GM19099 (cell line): ENCODE results near the gene LRRC53.

Experiments
- POLR2A ChIP-seq: IDR thresholded peaks from 3 replicates; pipeline ENCODE4 v1.6.1; 2011; ENCODE audit warnings: low read depth; ENCODE audit not compliant: insufficient read length; ENCODE audit errors: extremely low read depth

Gene LRRC53, protein sequence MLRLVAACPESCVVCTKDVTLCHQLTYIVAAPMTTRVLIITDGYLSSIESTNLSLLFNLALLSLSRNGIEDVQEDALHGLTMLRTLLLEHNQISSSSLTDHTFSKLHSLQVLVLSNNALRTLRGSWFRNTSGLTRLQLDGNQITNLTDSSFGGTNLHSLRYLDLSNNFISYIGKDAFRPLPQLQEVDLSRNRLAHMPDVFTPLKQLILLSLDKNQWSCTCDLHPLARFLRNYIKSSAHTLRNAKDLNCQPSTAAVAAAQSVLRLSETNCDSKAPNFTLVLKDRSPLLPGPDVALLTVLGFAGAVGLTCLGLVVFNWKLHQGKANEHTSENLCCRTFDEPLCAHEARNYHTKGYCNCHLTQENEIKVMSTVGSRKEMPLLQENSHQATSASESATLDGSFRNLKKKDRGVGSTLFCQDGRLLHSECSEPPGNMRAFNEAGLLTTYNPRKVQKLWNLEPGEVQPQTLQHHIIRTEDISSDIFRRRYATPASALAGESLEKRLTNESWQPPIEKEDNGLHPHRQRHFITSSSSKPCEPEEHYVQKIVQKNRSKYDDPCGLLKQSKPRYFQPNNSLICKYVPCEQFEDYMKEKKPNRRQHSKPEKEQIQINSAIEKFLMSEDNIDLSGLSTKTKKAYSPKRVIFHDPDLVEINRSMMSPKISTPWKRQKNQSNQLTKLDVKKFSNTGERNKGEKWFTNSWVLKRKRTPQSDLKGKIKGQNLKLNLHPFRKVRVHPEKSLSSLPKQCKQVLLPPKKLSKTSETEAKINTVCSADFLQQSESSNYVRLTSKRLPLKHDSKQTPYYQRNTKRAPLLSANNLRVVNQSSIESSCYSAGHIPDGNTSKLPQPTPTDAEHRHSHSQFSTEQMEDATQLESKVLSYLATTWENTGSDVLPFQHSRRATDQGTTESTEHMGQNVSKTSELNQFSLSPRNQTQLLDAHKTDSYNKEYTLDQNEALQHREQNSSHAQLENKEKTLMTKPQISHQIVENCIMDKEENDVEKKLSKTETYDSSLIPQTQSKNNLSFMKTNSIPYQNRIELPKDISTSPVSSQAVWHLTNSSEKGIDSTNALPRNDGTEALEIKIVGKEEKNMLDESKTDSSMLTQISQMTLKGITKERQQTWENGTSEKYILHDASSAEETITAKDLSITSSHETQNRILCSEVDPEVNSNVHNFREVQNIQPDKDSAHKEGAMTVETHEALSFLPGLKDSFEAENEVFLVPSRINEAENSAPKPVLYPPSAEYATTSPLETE

GRCh38 chr1:74512170-74512915 is at the start of gene LRRC53:
Gene LRRC53 (minus strand): TSS chr1:74512611. CDS start chr1:74483349, 29,262 bp downstream.
- TF ChIP-seq POLR2A = no peak

GRCh38 chr1:74549932-74550331 is 37.5 kb upstream of the LRRC53 start:
- no peak for TF ChIP-seq POLR2A

DNA sequence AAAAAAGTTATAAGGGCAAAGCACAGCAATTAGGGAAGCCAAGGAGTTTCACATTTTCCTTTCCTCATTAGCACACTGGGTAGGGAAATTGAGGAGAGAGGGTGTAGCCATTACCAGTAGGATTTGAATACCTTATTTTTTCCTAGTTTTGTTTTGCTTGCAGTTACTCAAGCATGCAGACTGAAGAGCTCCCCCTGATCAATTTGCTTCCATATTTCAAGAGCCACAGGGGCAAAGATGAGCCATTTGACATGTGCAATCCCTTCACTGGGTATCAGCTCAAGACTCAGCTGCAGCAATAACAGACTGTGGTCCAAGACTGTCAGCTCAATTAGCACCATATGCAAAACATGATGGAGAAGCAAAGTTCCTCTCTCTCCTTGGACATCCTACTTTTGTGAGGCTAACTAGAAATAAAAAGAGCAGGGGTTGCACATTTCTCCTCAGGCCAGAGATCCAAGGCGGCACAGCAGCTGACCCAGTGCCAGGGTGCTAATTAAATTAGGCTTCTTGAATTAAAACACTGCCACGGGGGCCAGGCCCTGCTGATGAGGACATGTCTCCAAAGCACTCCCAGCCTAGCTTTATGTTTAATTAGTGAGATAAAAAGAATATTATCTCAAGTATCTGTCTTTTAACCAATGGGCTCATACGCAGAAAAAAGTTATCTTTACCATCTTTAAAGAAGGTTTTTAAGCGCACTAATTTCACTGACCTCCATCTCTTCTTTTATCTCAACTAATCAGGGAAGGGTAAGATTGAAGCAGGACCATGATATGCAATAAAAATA is 36.7 kb upstream of the LRRC53 start:
- no peak for TF ChIP-seq POLR2A

GRCh38 chr1:74545821-74546220 is 33.4 kb upstream of the LRRC53 start:
- TF ChIP-seq POLR2A = no peak

GRCh38 chr1:74534241-74534640 is 21.8 kb upstream of the LRRC53 start:
- no peak for TF ChIP-seq POLR2A

DNA sequence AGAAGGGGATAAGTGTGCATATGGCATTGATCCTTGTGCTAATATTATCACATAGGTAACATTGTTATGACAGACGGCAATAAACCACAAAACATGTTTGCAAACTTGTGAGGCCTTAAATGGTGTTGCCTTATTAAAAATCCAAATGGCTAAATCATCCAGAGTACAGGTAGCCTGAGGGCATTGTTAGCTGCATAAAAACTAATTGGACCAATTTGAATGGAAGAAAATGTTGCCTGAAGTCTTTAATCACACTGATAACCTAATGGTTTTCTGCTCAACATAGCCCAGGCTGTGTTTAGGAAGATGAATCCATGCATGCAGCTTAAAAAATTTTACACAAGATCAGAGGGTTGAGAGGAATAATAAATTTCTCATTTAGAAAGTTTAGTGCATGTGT is 19.4 kb upstream of the LRRC53 start:
- no peak for TF ChIP-seq POLR2A

GRCh38 chr1:74530892-74531291 is 18.5 kb upstream of the LRRC53 start:
- no peak for TF ChIP-seq POLR2A

- TF ChIP-seq POLR2A = no peak
Observed at GRCh38 chr1:74528123-74528522, 15.7 kb upstream of the LRRC53 start.

GRCh38 chr1:74526708-74527107 is 14.3 kb upstream of the LRRC53 start:
- TF ChIP-seq POLR2A = no peak

DNA sequence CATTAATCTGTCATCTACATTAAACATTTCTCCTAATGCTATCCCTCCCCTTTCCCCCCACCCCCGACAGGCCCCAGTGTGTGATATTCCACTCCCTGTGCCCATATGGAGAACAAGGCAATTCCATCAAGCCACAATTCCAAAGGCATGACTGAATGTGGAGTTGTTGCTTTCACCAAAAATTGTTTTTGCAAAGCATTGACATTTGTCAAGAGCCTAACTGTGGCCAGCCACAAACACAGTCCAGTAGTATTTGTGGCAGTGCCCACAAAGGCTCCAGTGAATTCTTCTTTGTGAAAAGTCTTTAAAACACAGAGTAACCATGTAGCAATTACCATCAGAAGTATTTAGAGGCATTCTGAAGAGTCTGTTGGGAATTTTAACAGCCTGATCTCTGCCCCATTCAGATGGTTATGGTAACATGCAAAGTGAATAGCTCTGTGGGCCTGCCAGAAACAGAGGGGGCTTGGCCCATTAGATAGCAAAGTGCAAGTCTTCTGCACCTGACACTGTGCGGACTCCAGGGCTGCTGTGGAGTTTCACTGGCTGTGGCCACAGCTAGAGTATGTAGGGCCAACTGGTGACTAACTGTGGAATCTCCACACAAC is 11.6 kb upstream of the LRRC53 start:
- TF ChIP-seq POLR2A = no peak

DNA sequence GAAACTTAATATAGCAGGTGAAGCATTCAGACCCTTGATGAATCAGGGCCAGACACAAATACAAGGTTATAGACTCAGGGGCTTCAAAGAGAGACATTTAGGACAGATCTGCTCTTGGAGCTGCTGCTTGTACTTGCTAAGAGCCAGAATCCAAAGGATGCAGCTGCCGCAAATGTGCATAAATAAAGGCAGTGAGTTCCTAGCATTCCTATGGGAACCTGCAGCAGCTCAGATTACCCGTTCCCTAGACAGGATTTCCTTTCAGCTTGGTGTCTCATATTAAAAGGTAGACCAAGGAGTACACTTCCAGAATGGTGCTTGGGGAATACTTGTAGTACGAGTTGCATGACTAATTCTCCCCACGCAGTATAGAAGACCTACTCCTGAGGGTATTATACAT is 9.7 kb upstream of the LRRC53 start:
- no peak for TF ChIP-seq POLR2A

- TF ChIP-seq POLR2A = no peak
Observed at GRCh38 chr1:74517599-74518051, 5.2 kb upstream of the LRRC53 start.
